Measurements from ENCODE around the gene CYP4B1.

- TF ChIP-seq CTCF (IDR thresholded peaks at IDR 0.05) (no peak), POLR2A (IDR thresholded peaks at IDR 0.05) (no peak)
Observed at GRCh38 chr1:46809071-46809470, 10.2 kb downstream of the CYP4B1 start.

Data from body of pancreas (tissue), 4 donors.